Suprapubic skin (tissue), 4 donors: ENCODE data around the gene ZP4.

Source experiments
- CTCF ChIP-seq, 2 donors: fragments of 200-600 bp in 1 of 2; fragments of 450-650 bp in 1 of 2; sonication (generic) in 1 of 2; IDR thresholded peaks; one replicate each; pipeline ENCODE4 v1.5.1; 2016 to 2019; ENCODE audit warnings: antibody characterized with exemption in 2 of 2, mild to moderate bottlenecking in 1 of 2, moderate library complexity in 1 of 2
- EP300 ChIP-seq: sonication (generic); formaldehyde crosslinking; IDR thresholded peaks from one replicate; pipeline ENCODE4 v1.6.1; 2017; ENCODE audit warnings: antibody characterized with exemption
- POLR2AphosphoS5 ChIP-seq, 3 donors: sonication (generic); formaldehyde crosslinking; IDR thresholded peaks; one replicate each; pipeline ENCODE4 v1.6.1; 2017; ENCODE audit warnings: antibody characterized with exemption in 3 of 3

GRCh38 chr1:237910834-237911233 lies 20.1 kb upstream of the ZP4 start:
- no peak for TF ChIP-seq CTCF (IDR thresholded peaks at IDR 0.05)
- no peak for TF ChIP-seq EP300
- TF ChIP-seq POLR2AphosphoS5 (IDR thresholded peaks at IDR 0.05): no peak
